B cell (primary cell): ENCODE data around the gene RERE. TPM values are rescaled to one million over a fixed set of nuclear protein-coding genes. Genes with fewer than 3 reads are reported as not detected.

Experiments used
- ATAC-seq: fragments of 200-7000 bp; cut with Tn5 transposase; one replicate; pipeline ENCODE4 v1.10.0; 2021; ENCODE audit warnings: low read depth, mild to moderate bottlenecking, moderate number of reproducible peaks, moderate library complexity
- CTCF ChIA-PET: fragments of 350-600 bp; sonication (Branson Sonifier 250); formaldehyde crosslinking; loops from one replicate; lab custom pipeline; 2021; ENCODE audit warnings: antibody characterized with exemption, inconsistent platforms; lab: Charles Lee
- POLR2A ChIA-PET: fragments of 350-600 bp; sonication (Branson Sonifier 250); formaldehyde crosslinking; loops from one replicate; lab custom pipeline; 2021; ENCODE audit warnings: antibody characterized with exemption; lab: Charles Lee
- DNase-seq: peaks from one replicate; pipeline ENCODE4 v3.0.0; 2013
- H2AFZ ChIP-seq: 2 replicates; pipeline ENCODE4 v1.6.1; 2012; ENCODE audit warnings: mild to moderate bottlenecking, low read depth, low read length; ENCODE audit not compliant: insufficient read depth, poor library complexity, severe bottlenecking
- H3K27ac ChIP-seq, 2 donors: 1 replicate in 1 of 2; 2 replicates in 1 of 2; pipeline ENCODE4 v1.5.1; 2012 to 2013; ENCODE audit warnings: low read length in 2 of 2, mild to moderate bottlenecking in 2 of 2, moderate library complexity in 1 of 2
- H3K27me3 ChIP-seq, 4 experiments: fragments of 200-600 bp in 1 of 4; sonication (generic) in 1 of 4; replicated peaks in 1 of 4; 1 replicate in 2 of 4; 2 replicates in 2 of 4; pipeline versions ENCODE4 v1.6.1 to v1.7.0; 2013 to 2016; ENCODE audit warnings: low read length in 3 of 4, mild to moderate bottlenecking in 2 of 4, mixed read lengths in 1 of 4, moderate library complexity in 1 of 4; ENCODE audit not compliant: insufficient read depth in 4 of 4, control insufficient read depth in 3 of 4; ENCODE audit errors: control extremely low read depth in 1 of 4
- H3K36me3 ChIP-seq, 2 experiments: replicated peaks in 1 of 2; 1 replicate in 1 of 2; 2 replicates in 1 of 2; pipeline versions ENCODE4 v1.6.1 to v1.7.1; 2013; ENCODE audit warnings: low read length in 1 of 2; ENCODE audit not compliant: insufficient read depth in 2 of 2, control insufficient read depth in 1 of 2; ENCODE audit errors: control extremely low read depth in 1 of 2, extremely low read depth in 1 of 2
- H3K4me1 ChIP-seq, 2 donors: fragments of 200-600 bp in 1 of 2; sonication (generic) in 1 of 2; 1 replicate in 1 of 2; 2 replicates in 1 of 2; pipeline versions ENCODE4 v1.5.1 to v1.6.1; 2013 to 2017; ENCODE audit warnings: low read length in 2 of 2; ENCODE audit not compliant: control insufficient read depth in 2 of 2, insufficient read depth in 2 of 2
- H3K4me2 ChIP-seq: replicated peaks from 2 replicates; pipeline ENCODE3; 2012; ENCODE audit warnings: mild to moderate bottlenecking, low read depth, low read length; ENCODE audit not compliant: poor library complexity, severe bottlenecking
- H3K4me3 ChIP-seq, 5 experiments: fragments of 200-600 bp in 1 of 5; sonication (generic) in 1 of 5; 1 replicate in 3 of 5; 2 replicates in 2 of 5; pipeline versions ENCODE4 v1.5.1 to v1.7.0; 2011 to 2016; ENCODE audit warnings: low read length in 4 of 5, mild to moderate bottlenecking in 4 of 5, low read depth in 2 of 5, control low read depth in 1 of 5, moderate library complexity in 1 of 5; ENCODE audit not compliant: insufficient read depth in 1 of 5; ENCODE audit errors: control extremely low read depth in 1 of 5, extremely low read depth in 1 of 5
- H3K79me2 ChIP-seq: fragments of 200-600 bp; sonication (generic); one replicate; pipeline ENCODE4 v1.6.0; 2016; ENCODE audit warnings: low read length; ENCODE audit not compliant: control insufficient read depth, insufficient read depth
- H3K9ac ChIP-seq: fragments of 200-600 bp; sonication (generic); 2 replicates; pipeline ENCODE4 v1.6.1; 2017; ENCODE audit warnings: mild to moderate bottlenecking, low read length, moderate library complexity
- H3K9me3 ChIP-seq, 3 donors: one replicate each; pipeline versions ENCODE4 v1.6.1 to v1.7.1; 2013; ENCODE audit warnings: low read length in 2 of 3; ENCODE audit not compliant: control insufficient read depth in 2 of 3, insufficient read depth in 1 of 3; ENCODE audit errors: control extremely low read depth in 1 of 3
- H4K20me1 ChIP-seq: 2 replicates; pipeline ENCODE4 v1.6.0; 2012; ENCODE audit warnings: mild to moderate bottlenecking, low read length; ENCODE audit not compliant: insufficient read depth, control insufficient read depth, poor library complexity, severe bottlenecking
- H3K27ac Mint-ChIP-seq: one replicate; pipeline ENCODE4 v1.8.0; 2021; ENCODE audit warnings: mixed read lengths
- H3K27me3 Mint-ChIP-seq: one replicate; pipeline ENCODE4 v1.8.0; 2021; ENCODE audit warnings: mixed read lengths
- H3K4me1 Mint-ChIP-seq: one replicate; pipeline ENCODE4 v1.8.0; 2021; ENCODE audit warnings: mixed read lengths
- H3K4me3 Mint-ChIP-seq: one replicate; pipeline ENCODE4 v1.8.0; 2021; ENCODE audit warnings: mixed read lengths
- H3K9me3 Mint-ChIP-seq: one replicate; pipeline ENCODE4 v1.8.0; 2022; ENCODE audit warnings: mixed read lengths; ENCODE audit not compliant: insufficient read depth
- CTCF ChIP-seq: fragments of 200-600 bp; IDR thresholded peaks from one replicate; pipeline ENCODE4 v1.8.0; 2022; ENCODE audit warnings: antibody characterized with exemption, mild to moderate bottlenecking
- EZH2 ChIP-seq: IDR thresholded peaks from 2 replicates; pipeline ENCODE4 v1.6.1; 2012; ENCODE audit warnings: borderline replicate concordance, low read depth, mild to moderate bottlenecking, moderate library complexity, low read length; ENCODE audit not compliant: insufficient read depth, poor library complexity, severe bottlenecking
- WGBS: methylation state at CpG from one replicate; pipeline ENCODE4 v1.1.5; 2013; ENCODE audit warnings: missing lambda C conversion rate; ENCODE audit not compliant: insufficient coverage; 5-methylcytosine and 5-hydroxymethylcytosine counted together
- intact Hi-C: fragments of 100-400 bp; cut with micrococcal nuclease; formaldehyde crosslinking; loops from one replicate; pipeline ENCODE4 v1.10.0; 2022
- polyA plus RNA-seq: library from polyadenylated mRNA; depleted of rRNA; stranded (reverse); fragments of >200 nt; gene quantifications from 2 replicates; pipeline ENCODE4 v1.2.3, GENCODE V29; 2012
- total RNA-seq, 2 donors: library from RNA; stranded (reverse); fragments of 120-200 nt in 1 of 2; gene quantifications; 1 replicate in 1 of 2; 2 replicates in 1 of 2; pipeline versions ENCODE4 v1.2.3 to v1.2.4, GENCODE V29; 2013 to 2022

Gene RERE
- total and polyA plus RNA-seq, 2 donors (not counting 1 experiment from before 2014, with no cell fraction given) = 27.3 to 132 TPM

- ChIA-PET POLR2A (no interaction called here), CTCF (interaction anchor here (1.0 to 2.7 kb wide), 5 partner anchors 9 to 148 kb away, joined by 3 to 12 read pairs (median 5); no protein-coding TSS in a partner anchor)
- Histone ChIP-seq H2AFZ (no peak overlapping the region), H3K9ac (no peak overlapping the region), H3K79me2 (peaks cover 65% of the 10 kb centered on the region), H3K4me1 (no peaks in the 10 kb centered on the region), H3K27me3 (no peaks in the 10 kb centered on the region), H3K27ac (no peak overlapping the region), H3K36me3 (peaks cover 0 to 4% of the 10 kb centered on the region in 2 experiments), H3K4me3 (no peak overlapping the region), H3K4me2 (no peak overlapping the region), H4K20me1 (peaks cover 8% of the 10 kb centered on the region), H3K9me3 (no peaks in the 10 kb centered on the region)
- no peak for ATAC-seq
- no peak overlapping the region for H3K4me3 Mint-ChIP-seq
- no peaks in the 10 kb centered on the region for H3K9me3 Mint-ChIP-seq
- no peak for TF ChIP-seq CTCF
- no peak for TF ChIP-seq EZH2
- WGBS = 100% methylated on average over 4 of the region's 5 CpGs
- intact Hi-C loops = no loop called here
- H3K27ac Mint-ChIP-seq = no peak overlapping the region
- peaks cover 3% of the 10 kb centered on the region for H3K4me1 Mint-ChIP-seq
- H3K27me3 Mint-ChIP-seq = no peaks in the 10 kb centered on the region
- no peak for DNase-seq
These were observed 238.5 kb downstream of the RERE start for GRCh38 chr1:8578936-8579335.

GRCh38 chr1:8578132-8578877 lies 239.1 kb downstream of the RERE start:
- H3K27ac ChIP-seq = no peak overlapping the region
- H3K79me2 ChIP-seq = peaks cover 63% of the 10 kb centered on the region
- H3K27ac Mint-ChIP-seq = no peak overlapping the region
- ATAC-seq (no peak), DNase-seq (no peak)
- peaks cover 8% of the 10 kb centered on the region for H4K20me1 ChIP-seq
- no peak overlapping the region for H3K9ac ChIP-seq
- no peaks in the 10 kb centered on the region for H3K27me3 Mint-ChIP-seq
- POLR2A ChIA-PET = no interaction called here
- no peak for TF ChIP-seq CTCF
- TF ChIP-seq EZH2 = no peak
- no peaks in the 10 kb centered on the region for H3K9me3 Mint-ChIP-seq
- H3K4me1 ChIP-seq = no peaks in the 10 kb centered on the region
- no peak overlapping the region for H3K4me2 ChIP-seq
- intact Hi-C loops = no loop called here
- H3K4me1 Mint-ChIP-seq = peaks cover 3% of the 10 kb centered on the region
- H3K36me3 ChIP-seq = peaks cover 0 to 3% of the 10 kb centered on the region in 2 experiments
- no peak overlapping the region for H3K4me3 ChIP-seq
- WGBS = no CpG with 5 or more reads among the region's 2 CpGs
- CTCF ChIA-PET = interaction anchor here (1.0 to 2.7 kb wide), 5 partner anchors 9 to 148 kb away, joined by 3 to 12 read pairs (median 5); no protein-coding TSS in a partner anchor
- no peak overlapping the region for H2AFZ ChIP-seq
- H3K4me3 Mint-ChIP-seq = no peak overlapping the region
- no peaks in the 10 kb centered on the region for H3K27me3 ChIP-seq
- H3K9me3 ChIP-seq = no peaks in the 10 kb centered on the region
